Uterus (tissue), 4 donors: ENCODE measurements around the gene TBCD. TPM values are rescaled to one million over a fixed set of nuclear protein-coding genes. Genes with fewer than 3 reads are reported as not detected.

Experiments used
- DNase-seq, 2 donors: peaks; one replicate each; pipeline ENCODE4 v3.0.0-alpha.2; 2019 to 2020
- H3K27ac ChIP-seq, 2 donors: fragments of 200-600 bp; sonication (generic); 1 replicate in 1 of 2; 2 replicates in 1 of 2; pipeline ENCODE4 v1.5.1; 2016 to 2018
- H3K27me3 ChIP-seq, 2 donors: fragments of 200-600 bp; sonication (generic); one replicate each; pipeline ENCODE4 v1.5.1; 2018 to 2019; ENCODE audit warnings: control low read depth in 1 of 2
- H3K36me3 ChIP-seq, 2 donors: fragments of 200-600 bp; sonication (generic); one replicate each; pipeline ENCODE4 v1.5.1; 2019; ENCODE audit warnings: control low read depth in 1 of 2
- H3K4me1 ChIP-seq, 2 donors: fragments of 200-600 bp; sonication (generic); one replicate each; pipeline ENCODE4 v1.5.1; 2018 to 2019; ENCODE audit warnings: control low read depth in 1 of 2
- H3K4me3 ChIP-seq, 2 donors: fragments of 200-600 bp; sonication (generic); 1 replicate in 1 of 2; 2 replicates in 1 of 2; pipeline ENCODE4 v1.5.1; 2018 to 2019; ENCODE audit warnings: mild to moderate bottlenecking in 1 of 2
- H3K9me3 ChIP-seq, 2 donors: fragments of 200-600 bp; sonication (generic); one replicate each; pipeline ENCODE4 v1.5.1; 2019; ENCODE audit warnings: control low read depth in 1 of 2
- POLR2A ChIP-seq, 2 donors: fragments of 450-650 bp; IDR thresholded peaks; one replicate each; pipeline ENCODE4 v1.6.1; 2016; ENCODE audit warnings: antibody characterized with exemption in 2 of 2, mild to moderate bottlenecking in 1 of 2, moderate library complexity in 1 of 2
- intact Hi-C: fragments of 100-400 bp; cut with DNase I; formaldehyde crosslinking; loops from one replicate; pipeline ENCODE4 v1.15.1; 2023; ENCODE audit warnings: low total_unique reads
- total RNA-seq, 4 donors: library from RNA; depleted of rRNA in 3 of 4; stranded (reverse); fragments of >200 nt in 3 of 4; gene quantifications; one replicate each; pipeline versions ENCODE4 v1.1.0 to v1.2.4, GENCODE V29; 2014 to 2023
- TF ChIP-seq, protein P1 (sequence below), 4 experiments: fragments of 200-600 bp in 2 of 4; fragments of 450-650 bp in 2 of 4; sonication (generic) in 2 of 4; IDR thresholded peaks; one replicate each; pipeline ENCODE4 v1.5.1; 2016 to 2019; ENCODE audit warnings: antibody characterized with exemption in 4 of 4, mild to moderate bottlenecking in 2 of 4, moderate library complexity in 1 of 4
- donor health status: DM: yes; HTN: yes; CAD: no.

Gene TBCD
- total RNA-seq, 4 donors from 2014 or later, result 35.9 to 142 (median 61.3) TPM

DNA sequence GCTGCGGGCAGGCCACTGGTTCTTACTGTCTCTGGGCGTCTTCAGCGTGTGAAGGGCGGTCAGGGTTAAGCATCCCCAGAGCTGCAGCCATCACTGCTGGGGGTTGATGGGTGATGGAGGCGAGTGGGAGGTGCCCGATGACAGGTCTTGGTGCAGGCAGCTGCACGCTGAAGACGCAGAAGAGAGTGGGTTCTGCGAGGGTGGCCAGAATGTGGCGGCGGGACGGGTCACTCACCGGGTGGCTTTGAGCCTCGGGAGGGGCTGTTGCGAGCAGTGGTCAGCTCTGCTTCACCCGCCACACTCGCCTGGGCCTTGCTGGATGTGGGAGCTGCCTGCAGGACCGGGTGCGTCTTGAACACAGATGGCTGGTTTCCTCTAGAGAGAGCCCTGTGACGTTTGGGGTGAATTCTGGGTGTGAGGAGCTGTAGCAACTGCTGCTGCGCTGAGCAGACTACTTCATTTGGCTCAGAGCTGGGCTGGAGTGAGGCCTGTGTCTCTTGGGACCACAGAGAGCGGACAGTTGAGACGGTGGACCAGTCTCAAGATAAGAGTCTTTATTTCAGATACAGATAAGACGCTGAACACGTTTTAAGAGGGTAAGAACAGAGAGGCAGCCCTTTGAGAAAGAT lies 132.6 kb downstream of the TBCD start:
- intact Hi-C loops, result loop anchor here (10.0 kb wide), 1 partner anchor 100 kb away; no protein-coding TSS in a partner anchor
- Histone ChIP-seq H3K4me1 (no peaks in the 10 kb centered on the region), H3K4me3 (no peak overlapping the region), H3K36me3 (no peaks in the 10 kb centered on the region), H3K9me3 (no peaks in the 10 kb centered on the region), H3K27ac (no peak overlapping the region), H3K27me3 (no peaks in the 10 kb centered on the region)
- TF ChIP-seq POLR2A (IDR thresholded peaks at IDR 0.05), result no peak
- TF ChIP-seq, protein P1, sequence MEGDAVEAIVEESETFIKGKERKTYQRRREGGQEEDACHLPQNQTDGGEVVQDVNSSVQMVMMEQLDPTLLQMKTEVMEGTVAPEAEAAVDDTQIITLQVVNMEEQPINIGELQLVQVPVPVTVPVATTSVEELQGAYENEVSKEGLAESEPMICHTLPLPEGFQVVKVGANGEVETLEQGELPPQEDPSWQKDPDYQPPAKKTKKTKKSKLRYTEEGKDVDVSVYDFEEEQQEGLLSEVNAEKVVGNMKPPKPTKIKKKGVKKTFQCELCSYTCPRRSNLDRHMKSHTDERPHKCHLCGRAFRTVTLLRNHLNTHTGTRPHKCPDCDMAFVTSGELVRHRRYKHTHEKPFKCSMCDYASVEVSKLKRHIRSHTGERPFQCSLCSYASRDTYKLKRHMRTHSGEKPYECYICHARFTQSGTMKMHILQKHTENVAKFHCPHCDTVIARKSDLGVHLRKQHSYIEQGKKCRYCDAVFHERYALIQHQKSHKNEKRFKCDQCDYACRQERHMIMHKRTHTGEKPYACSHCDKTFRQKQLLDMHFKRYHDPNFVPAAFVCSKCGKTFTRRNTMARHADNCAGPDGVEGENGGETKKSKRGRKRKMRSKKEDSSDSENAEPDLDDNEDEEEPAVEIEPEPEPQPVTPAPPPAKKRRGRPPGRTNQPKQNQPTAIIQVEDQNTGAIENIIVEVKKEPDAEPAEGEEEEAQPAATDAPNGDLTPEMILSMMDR (IDR thresholded peaks at IDR 0.05), result no peak
- DNase-seq, result no peak

DNA sequence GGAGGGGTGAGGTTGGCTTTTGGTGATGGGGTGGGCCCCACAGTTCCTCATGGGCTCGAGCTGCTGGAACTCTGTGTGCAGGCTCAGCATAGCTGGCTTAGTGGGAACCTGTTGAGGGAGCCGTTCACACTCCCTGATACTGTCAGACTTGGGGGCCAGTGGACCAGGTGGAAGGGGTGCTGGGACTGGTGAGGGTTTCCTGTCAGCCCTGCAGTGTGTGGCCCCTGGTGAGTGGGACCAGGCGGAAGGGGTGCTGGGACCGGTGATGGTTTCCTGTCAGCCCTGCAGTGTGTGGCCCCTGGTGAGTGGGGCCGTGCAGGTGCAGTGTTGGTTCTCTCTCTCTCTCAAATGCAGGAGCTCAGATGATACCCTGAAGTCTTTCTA lies 133.1 kb downstream of the TBCD start:
- no peaks in the 10 kb centered on the region for H3K4me1 ChIP-seq
- H3K4me3 ChIP-seq, result no peak overlapping the region
- intact Hi-C loops, result loop anchor here (10.0 kb wide), 1 partner anchor 100 kb away; no protein-coding TSS in a partner anchor
- no peak for DNase-seq
- no peak overlapping the region for H3K27ac ChIP-seq
- no peaks in the 10 kb centered on the region for H3K36me3 ChIP-seq
- TF ChIP-seq, protein P1 (IDR thresholded peaks at IDR 0.05), result no peak
- no peak for TF ChIP-seq POLR2A (IDR thresholded peaks at IDR 0.05)
- H3K9me3 ChIP-seq, result no peaks in the 10 kb centered on the region
- H3K27me3 ChIP-seq, result no peaks in the 10 kb centered on the region

DNA sequence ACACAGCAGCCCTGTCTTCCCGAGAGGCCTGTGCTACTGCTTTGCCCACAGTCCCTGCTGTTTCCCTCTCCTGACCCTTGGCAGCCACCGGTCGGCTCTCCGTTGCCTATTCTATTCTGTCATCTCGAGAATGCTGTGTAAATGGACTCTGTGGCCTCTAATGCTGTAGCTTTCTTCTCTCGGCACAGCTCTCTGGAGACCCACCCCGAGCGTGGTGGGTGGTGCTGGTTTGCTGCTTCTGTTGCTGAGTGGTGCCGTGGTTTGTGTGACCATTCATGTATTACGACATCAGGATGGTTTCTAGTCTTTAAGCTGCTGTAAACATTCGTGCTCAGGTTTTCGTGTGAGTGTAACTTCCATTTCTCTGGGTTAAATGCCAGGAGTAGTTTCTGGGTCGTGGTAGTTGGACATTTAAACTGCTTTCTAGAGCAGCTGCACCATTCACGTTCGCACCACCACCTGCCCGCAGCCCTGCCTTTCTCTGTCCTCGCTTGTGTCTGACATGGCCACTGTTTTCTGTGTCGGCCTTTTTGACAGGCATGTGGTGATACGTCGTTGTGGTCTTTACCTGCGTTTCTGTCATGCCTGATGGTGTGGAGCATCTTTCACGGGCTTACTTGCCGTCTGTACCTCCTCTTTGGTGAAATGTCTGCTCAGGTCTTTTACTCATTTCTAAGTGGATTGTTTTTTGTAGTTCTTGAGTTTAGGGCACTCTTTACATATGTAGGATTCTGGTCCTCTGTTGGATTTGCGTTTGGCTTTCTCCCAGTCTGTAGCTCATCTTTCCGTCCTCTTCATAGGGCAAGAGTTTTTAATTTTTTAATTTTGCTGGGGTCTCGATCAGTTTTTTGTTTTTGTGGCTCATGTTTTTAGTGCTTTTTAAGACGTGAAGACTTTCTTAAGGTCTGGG lies 135.6 kb downstream of the TBCD start:
- no peaks in the 10 kb centered on the region for H3K4me1 ChIP-seq
- H3K4me3 ChIP-seq, result no peak overlapping the region
- no peaks in the 10 kb centered on the region for H3K36me3 ChIP-seq
- H3K27me3 ChIP-seq, result no peaks in the 10 kb centered on the region
- intact Hi-C loops, result loop anchor here (10.0 kb wide), 1 partner anchor 103 kb away; no protein-coding TSS in a partner anchor
- no peak overlapping the region for H3K27ac ChIP-seq
- H3K9me3 ChIP-seq, result no peaks in the 10 kb centered on the region
- DNase-seq, result no peak
- TF ChIP-seq POLR2A (IDR thresholded peaks at IDR 0.05), result no peak
- TF ChIP-seq, protein P1 (IDR thresholded peaks at IDR 0.05), result no peak

- Histone ChIP-seq H3K36me3 (no peaks in the 10 kb centered on the region), H3K27ac (no peak overlapping the region), H3K4me1 (no peaks in the 10 kb centered on the region), H3K4me3 (no peak overlapping the region), H3K27me3 (no peaks in the 10 kb centered on the region), H3K9me3 (no peaks in the 10 kb centered on the region)
- intact Hi-C loops, result loop anchor here (10.0 kb wide), 1 partner anchor 104 kb away; no protein-coding TSS in a partner anchor
- DNase-seq, result no peak
- TF ChIP-seq POLR2A (IDR thresholded peaks at IDR 0.05), result no peak
Measured at GRCh38 chr17:82888583-82889495, 137.0 kb downstream of the TBCD start.
